C4-2B (cell line): ENCODE measurements around the gene AHCYL2.

Experiments
- ZFX ChIP-seq: fragments of 450-650 bp; IDR thresholded peaks from 2 replicates; pipeline ENCODE4 v1.6.1; 2017
- TF ChIP-seq, protein P1 (sequence below): fragments of 450-650 bp; conservative IDR thresholded peaks from 2 replicates; pipeline ENCODE4 v1.5.1; 2017; ENCODE audit warnings: mild to moderate bottlenecking

DNA sequence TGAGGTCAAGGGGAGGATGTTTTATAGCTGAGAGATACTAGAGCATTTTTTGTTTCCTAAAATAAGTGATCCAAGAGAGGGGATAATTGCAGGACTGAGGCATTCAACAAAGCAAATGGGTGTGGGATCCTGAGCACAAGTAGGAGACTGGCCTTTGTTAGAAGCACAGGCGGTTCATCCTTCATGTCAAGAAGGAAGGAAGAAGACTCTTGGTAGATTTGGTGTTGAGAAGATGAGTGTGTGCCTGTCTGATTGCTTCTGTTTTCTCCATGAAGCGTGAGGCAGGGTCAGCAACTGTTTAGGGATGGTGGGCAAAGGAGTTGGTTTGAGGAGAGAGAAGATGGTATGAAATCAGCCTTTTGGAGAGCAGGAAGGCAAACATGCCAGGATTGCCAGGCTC lies 237.0 kb downstream of the AHCYL2 start:
- TF ChIP-seq, protein P1, sequence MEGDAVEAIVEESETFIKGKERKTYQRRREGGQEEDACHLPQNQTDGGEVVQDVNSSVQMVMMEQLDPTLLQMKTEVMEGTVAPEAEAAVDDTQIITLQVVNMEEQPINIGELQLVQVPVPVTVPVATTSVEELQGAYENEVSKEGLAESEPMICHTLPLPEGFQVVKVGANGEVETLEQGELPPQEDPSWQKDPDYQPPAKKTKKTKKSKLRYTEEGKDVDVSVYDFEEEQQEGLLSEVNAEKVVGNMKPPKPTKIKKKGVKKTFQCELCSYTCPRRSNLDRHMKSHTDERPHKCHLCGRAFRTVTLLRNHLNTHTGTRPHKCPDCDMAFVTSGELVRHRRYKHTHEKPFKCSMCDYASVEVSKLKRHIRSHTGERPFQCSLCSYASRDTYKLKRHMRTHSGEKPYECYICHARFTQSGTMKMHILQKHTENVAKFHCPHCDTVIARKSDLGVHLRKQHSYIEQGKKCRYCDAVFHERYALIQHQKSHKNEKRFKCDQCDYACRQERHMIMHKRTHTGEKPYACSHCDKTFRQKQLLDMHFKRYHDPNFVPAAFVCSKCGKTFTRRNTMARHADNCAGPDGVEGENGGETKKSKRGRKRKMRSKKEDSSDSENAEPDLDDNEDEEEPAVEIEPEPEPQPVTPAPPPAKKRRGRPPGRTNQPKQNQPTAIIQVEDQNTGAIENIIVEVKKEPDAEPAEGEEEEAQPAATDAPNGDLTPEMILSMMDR: no peak
- TF ChIP-seq ZFX: no peak
